Activated T-cell treated with anti-CD3 and anti-CD28 coated beads, Interleukin-2, amount 50 U/mL, for 24 hours (primary cell): ENCODE data around the gene HSD17B1.
"Not testable (repeated sequence)": the region's sequence is repeated elsewhere in the genome, so short reads cannot be mapped to it uniquely, and the experiment has no call there.

ENCODE experiments used
- DNase-seq: peaks from one replicate; pipeline ENCODE4 v3.0.0-alpha.2; 2020
- H3K27ac Mint-ChIP-seq: 2 replicates; pipeline ENCODE4 v1.8.0; 2020; ENCODE audit warnings: mild to moderate bottlenecking, mixed read lengths
- H3K27me3 Mint-ChIP-seq: 2 replicates; pipeline ENCODE4 v1.8.0; 2020; ENCODE audit warnings: mixed read lengths
- H3K36me3 Mint-ChIP-seq: 2 replicates; pipeline ENCODE4 v1.8.0; 2020; ENCODE audit warnings: low read depth, mixed read lengths
- H3K4me1 Mint-ChIP-seq: 2 replicates; pipeline ENCODE4 v1.8.0; 2020; ENCODE audit warnings: low read depth, mixed read lengths
- H3K4me3 Mint-ChIP-seq: 2 replicates; pipeline ENCODE4 v1.8.0; 2020; ENCODE audit warnings: mild to moderate bottlenecking, moderate library complexity, mixed read lengths
- H3K9me3 Mint-ChIP-seq: 2 replicates; pipeline ENCODE4 v1.8.0; 2020; ENCODE audit warnings: mixed read lengths

The HSD17B1 gene

GRCh38 chr17:42548070-42548837 is 4.5 kb upstream of the HSD17B1 start:
- H3K4me1 Mint-ChIP-seq = peaks cover 19% of the 10 kb centered on the region
- no peaks in the 10 kb centered on the region for H3K27me3 Mint-ChIP-seq
- peaks cover 19% of the 10 kb centered on the region for H3K36me3 Mint-ChIP-seq
- peak; percentile 85 for DNase-seq
- no peak overlapping the region for H3K27ac Mint-ChIP-seq
- peak overlapping the region; percentile 49 for H3K4me3 Mint-ChIP-seq
- H3K9me3 Mint-ChIP-seq = no peaks in the 10 kb centered on the region

DNA sequence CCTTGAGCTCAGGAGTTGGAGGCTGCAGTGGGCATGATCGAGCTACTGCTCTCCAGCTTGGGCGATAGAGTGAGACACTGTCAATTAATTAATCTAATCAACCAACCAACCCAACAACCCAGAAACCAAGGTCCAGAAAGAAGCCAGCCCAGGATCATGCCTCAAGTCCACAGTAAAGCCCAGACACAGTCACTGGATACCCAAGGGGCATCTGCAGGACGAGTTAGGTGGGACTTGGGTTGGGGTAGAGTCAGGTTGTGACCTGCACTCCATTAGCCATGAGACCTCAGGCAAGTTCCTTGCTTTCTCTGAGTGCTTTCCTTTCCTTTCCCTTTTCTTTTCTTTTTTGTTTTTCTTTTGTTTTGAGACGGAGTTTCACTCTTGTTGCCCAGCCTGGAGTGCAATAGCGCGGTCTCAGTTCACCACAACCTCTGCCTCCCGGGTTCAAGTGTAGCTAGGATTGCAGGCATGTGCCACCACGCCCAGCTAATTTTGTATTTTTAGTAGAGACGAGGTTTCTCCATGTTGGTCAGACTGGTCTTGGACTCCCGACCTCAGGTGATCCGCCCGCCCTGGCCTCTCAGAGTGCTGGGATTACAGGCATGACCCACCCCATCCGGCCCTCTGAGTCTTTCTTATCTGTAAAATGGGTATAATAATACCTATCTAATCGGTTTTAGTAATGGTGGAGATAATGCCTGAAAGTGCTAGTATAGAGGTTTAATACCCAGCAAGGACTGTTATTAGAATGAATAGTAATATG is 3.5 kb upstream of the HSD17B1 start:
- no peaks in the 10 kb centered on the region for H3K27me3 Mint-ChIP-seq
- peaks cover 18% of the 10 kb centered on the region for H3K36me3 Mint-ChIP-seq
- H3K9me3 Mint-ChIP-seq = no peaks in the 10 kb centered on the region
- peak overlapping the region; percentile 6 for H3K4me3 Mint-ChIP-seq
- H3K27ac Mint-ChIP-seq = no peak overlapping the region
- peaks cover 25% of the 10 kb centered on the region for H3K4me1 Mint-ChIP-seq
- no peak for DNase-seq

DNA sequence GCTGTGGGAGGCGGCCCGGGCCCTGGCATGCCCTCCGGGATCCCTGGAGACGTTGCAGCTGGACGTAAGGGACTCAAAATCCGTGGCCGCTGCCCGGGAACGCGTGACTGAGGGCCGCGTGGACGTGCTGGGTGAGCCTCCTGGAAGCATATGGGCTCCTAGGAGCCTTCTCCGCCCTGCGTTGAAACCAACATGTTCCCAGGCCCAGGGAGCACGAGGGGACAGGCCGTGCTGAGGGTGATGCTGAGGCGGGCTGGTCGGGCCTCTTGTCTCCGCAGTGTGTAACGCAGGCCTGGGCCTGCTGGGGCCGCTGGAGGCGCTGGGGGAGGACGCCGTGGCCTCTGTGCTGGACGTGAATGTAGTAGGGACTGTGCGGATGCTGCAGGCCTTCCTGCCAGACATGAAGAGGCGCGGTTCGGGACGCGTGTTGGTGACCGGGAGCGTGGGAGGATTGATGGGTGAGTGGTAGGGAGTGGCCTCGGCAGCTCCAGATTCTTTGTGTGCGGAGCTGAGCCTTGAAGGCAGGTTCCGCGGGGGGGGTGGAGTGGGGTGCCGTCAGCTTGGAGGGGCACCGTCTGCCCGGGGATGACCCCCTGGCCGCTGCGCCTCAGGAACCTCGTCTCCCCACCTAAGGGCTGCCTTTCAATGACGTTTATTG is 567 bp downstream of the HSD17B1 start:
- Mint-ChIP-seq H3K36me3 (peaks cover 16% of the 10 kb centered on the region), H3K4me3 (peak overlapping the region; percentile 89), H3K27me3 (no peaks in the 10 kb centered on the region), H3K9me3 (no peaks in the 10 kb centered on the region), H3K27ac (peak overlapping the region; percentile 93), H3K4me1 (peaks cover 33% of the 10 kb centered on the region)
- DNase-seq = no peak

GRCh38 chr17:42553866-42554249 is 1.1 kb downstream of the HSD17B1 start:
- Mint-ChIP-seq H3K4me1 (peaks cover 29% of the 10 kb centered on the region), H3K27me3 (no peaks in the 10 kb centered on the region), H3K9me3 (no peaks in the 10 kb centered on the region), H3K36me3 (peaks cover 16% of the 10 kb centered on the region), H3K27ac (peak overlapping the region; percentile 93), H3K4me3 (peak overlapping the region; percentile 89)
- peak; percentile 53 for DNase-seq

- peaks cover 24% of the 10 kb centered on the region for H3K4me1 Mint-ChIP-seq
- peak overlapping the region; percentile 93 for H3K27ac Mint-ChIP-seq
- no peaks in the 10 kb centered on the region for H3K27me3 Mint-ChIP-seq
- DNase-seq = peak; percentile 85
- H3K36me3 Mint-ChIP-seq = peaks cover 16% of the 10 kb centered on the region
- H3K4me3 Mint-ChIP-seq = peak overlapping the region; percentile 89
- no peaks in the 10 kb centered on the region for H3K9me3 Mint-ChIP-seq
These were observed 1.8 kb downstream of the HSD17B1 start for GRCh38 chr17:42554250-42555121.

DNA sequence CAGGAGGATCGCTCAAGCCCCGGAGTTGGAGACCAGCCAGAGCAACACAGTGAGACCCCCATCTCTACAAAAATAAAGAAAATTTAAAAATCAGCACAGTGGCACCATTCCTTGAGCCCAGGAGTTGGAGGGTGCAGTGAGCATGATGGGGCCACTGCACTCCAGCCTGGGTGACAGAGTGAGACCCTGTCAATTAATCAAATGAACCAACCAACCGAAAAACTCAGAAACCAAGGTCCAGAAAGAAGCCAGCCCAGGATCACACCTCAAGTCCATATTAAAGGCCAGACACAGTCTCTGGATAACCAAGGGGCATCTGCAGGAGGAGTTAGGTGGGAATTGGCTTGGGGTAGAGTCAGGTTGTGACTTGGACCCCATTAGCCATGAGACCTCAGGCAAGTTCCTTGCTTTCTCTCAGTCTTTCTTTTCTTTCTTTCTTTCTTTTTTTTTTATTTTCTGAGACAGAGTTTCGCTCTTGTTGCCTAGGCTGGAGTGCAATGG is 2.4 kb downstream of the HSD17B1 start:
- H3K27ac Mint-ChIP-seq = peak overlapping the region; percentile 93
- peak overlapping the region; percentile 89 for H3K4me3 Mint-ChIP-seq
- H3K9me3 Mint-ChIP-seq = no peaks in the 10 kb centered on the region
- H3K27me3 Mint-ChIP-seq = no peaks in the 10 kb centered on the region
- no peak for DNase-seq
- H3K36me3 Mint-ChIP-seq = peaks cover 16% of the 10 kb centered on the region
- H3K4me1 Mint-ChIP-seq = peaks cover 24% of the 10 kb centered on the region

- peaks cover 16% of the 10 kb centered on the region for H3K36me3 Mint-ChIP-seq
- not testable (repeated sequence) for H3K27ac Mint-ChIP-seq
These were observed 3.4 kb downstream of the HSD17B1 start for GRCh38 chr17:42555961-42556617.

DNA sequence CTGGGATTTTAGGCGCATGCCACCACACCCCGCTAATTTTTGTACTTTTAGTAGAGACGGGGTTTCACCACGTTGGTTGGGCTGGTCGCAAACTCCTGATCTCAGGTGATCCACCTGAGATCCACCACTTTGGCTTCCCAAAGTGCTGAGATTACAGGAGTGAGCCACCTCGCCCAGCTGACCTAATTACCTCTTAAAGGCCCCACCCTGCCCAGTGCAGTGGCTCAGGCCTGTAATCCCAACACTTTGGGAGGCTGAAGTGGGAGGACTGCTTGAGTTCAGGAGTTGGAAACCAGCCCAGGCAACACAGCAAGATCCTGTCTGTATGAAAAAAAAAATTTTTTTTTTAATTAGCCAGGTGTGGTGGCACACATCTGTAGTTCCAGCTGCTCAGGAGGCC is 6.4 kb downstream of the HSD17B1 start:
- Mint-ChIP-seq H3K27me3 (no peaks in the 10 kb centered on the region), H3K4me3 (no peak overlapping the region), H3K9me3 (no peaks in the 10 kb centered on the region), H3K27ac (no peak overlapping the region), H3K4me1 (peaks cover 35% of the 10 kb centered on the region), H3K36me3 (peaks cover 27% of the 10 kb centered on the region)
- no peak for DNase-seq

More at GRCh38 chr17:42555961-42556617, 3.4 kb downstream of the HSD17B1 start:
- not testable (repeated sequence) for DNase-seq, H3K27me3 Mint-ChIP-seq, H3K4me3 Mint-ChIP-seq, H3K9me3 Mint-ChIP-seq
- peaks cover 23% of the 10 kb centered on the region for H3K4me1 Mint-ChIP-seq

DNA sequence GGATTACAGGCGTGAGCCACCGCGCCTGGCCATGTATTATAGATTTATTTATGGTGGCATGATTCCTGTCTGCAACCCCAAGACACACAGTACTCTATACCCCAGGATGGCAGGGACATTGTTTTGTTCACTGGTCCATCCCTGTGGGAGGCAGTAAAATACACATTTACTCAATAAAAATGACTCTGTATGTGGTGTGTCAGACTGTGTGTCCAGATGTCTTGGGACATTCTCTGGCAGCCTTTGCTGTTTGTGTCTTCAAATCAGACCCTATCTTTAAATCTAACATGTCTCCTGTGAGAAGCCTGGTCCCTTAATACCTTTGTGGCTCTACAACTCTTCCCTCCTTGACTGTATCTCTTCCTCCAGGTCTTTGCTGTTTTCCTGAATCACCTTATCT is 7.5 kb downstream of the HSD17B1 start:
- Mint-ChIP-seq H3K4me1 (peaks cover 38% of the 10 kb centered on the region), H3K36me3 (peaks cover 34% of the 10 kb centered on the region), H3K27ac (no peak overlapping the region), H3K4me3 (peak overlapping the region; percentile 71), H3K9me3 (no peaks in the 10 kb centered on the region), H3K27me3 (no peaks in the 10 kb centered on the region)
- no peak for DNase-seq

- Mint-ChIP-seq H3K4me3 (peak within 1 kb of the TSS; percentile 96), H3K36me3 (peaks cover 49% of the 10 kb centered on the region), H3K9me3 (no peaks in the 10 kb centered on the region), H3K27me3 (no peaks in the 10 kb centered on the region), H3K4me1 (peaks cover 42% of the 10 kb centered on the region), H3K27ac (peak within 1 kb of the TSS; percentile 99)
- peak; percentile 93 for DNase-seq
These were observed 9.2 kb downstream of the HSD17B1 start, which contains the start of gene COASY for GRCh38 chr17:42561897-42562387. COASY (plus strand) TSS chr17:42562148; CDS start chr17:42562623, 475 bp downstream.

DNA sequence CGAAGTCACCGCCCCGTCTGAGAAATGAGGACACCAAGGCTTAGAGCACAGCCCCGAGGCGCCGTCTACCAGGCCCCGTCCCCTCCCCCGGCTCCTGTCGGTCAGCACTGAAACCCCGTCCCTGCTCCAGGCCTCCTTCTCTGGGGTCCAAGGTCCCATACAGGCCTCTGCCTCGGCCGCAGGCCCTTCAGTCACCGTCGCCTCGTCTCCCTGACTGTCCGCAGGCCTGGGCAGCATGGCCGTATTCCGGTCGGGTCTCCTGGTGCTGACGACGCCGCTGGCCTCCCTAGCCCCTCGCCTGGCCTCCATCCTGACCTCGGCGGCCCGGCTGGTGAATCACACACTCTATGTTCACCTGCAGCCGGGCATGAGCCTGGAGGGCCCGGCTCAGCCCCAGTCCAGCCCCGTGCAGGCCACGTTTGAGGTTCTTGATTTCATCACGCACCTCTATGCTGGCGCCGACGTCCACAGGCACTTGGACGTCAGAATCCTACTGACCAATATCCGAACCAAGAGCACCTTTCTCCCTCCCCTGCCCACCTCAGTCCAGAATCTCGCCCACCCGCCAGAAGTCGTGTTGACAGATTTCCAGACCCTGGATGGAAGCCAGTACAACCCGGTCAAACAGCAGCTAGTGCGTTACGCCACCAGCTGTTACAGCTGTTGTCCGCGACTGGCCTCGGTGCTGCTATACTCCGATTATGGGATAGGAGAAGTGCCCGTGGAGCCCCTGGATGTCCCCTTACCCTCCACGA is 9.8 kb downstream of the HSD17B1 start:
- Mint-ChIP-seq H3K27me3 (no peaks in the 10 kb centered on the region), H3K4me3 (peak overlapping the region; percentile 96), H3K9me3 (no peaks in the 10 kb centered on the region), H3K27ac (peak overlapping the region; percentile 99), H3K4me1 (peaks cover 43% of the 10 kb centered on the region), H3K36me3 (peaks cover 55% of the 10 kb centered on the region)
- no peak for DNase-seq

- Mint-ChIP-seq H3K36me3 (peaks cover 60% of the 10 kb centered on the region), H3K27ac (peak overlapping the region; percentile 99), H3K27me3 (no peaks in the 10 kb centered on the region), H3K9me3 (no peaks in the 10 kb centered on the region), H3K4me1 (peaks cover 47% of the 10 kb centered on the region), H3K4me3 (peak overlapping the region; percentile 96)
- no peak for DNase-seq
These were observed 10.4 kb downstream of the HSD17B1 start for GRCh38 chr17:42563143-42563509.

- peak overlapping the region; percentile 99 for H3K27ac Mint-ChIP-seq
- no peak for DNase-seq
- no peaks in the 10 kb centered on the region for H3K9me3 Mint-ChIP-seq
- H3K36me3 Mint-ChIP-seq = peaks cover 63% of the 10 kb centered on the region
- H3K27me3 Mint-ChIP-seq = no peaks in the 10 kb centered on the region
- peaks cover 49% of the 10 kb centered on the region for H3K4me1 Mint-ChIP-seq
- peak overlapping the region; percentile 96 for H3K4me3 Mint-ChIP-seq
These were observed 10.8 kb downstream of the HSD17B1 start for GRCh38 chr17:42563543-42563942.
